ENCODE data around the gene IZUMO1R. TPM values are rescaled to one million over a fixed set of nuclear protein-coding genes. Genes with fewer than 3 reads are reported as not detected.

Gene IZUMO1R
- total RNA-seq, 1 experiment from 2014 or later: not detected

Other genes starting within 250 kb of the IZUMO1R start
- gene PANX1, start 175.7 kb upstream of the IZUMO1R start, total RNA-seq (2014; rRNA removed; shearing (Covaris generic)): 35.1 and 36.1 TPM in 2 replicates
- gene GPR83, start 96.8 kb downstream of the IZUMO1R start, total RNA-seq (2014; rRNA removed; shearing (Covaris generic)): 0.03 TPM in 1 of 2 replicates, not detected in the other
- gene MRE11, start 189.3 kb downstream of the IZUMO1R start, total RNA-seq (2014; rRNA removed; shearing (Covaris generic)): 16.0 and 18.4 TPM in 2 replicates
- 19.7 and 22.1 TPM in 2 replicates for gene ANKRD49, start 189.4 kb downstream of the IZUMO1R start, total RNA-seq (2014; rRNA removed; shearing (Covaris generic))
- gene C11orf97, start 207.9 kb downstream of the IZUMO1R start, total RNA-seq (2014; rRNA removed; shearing (Covaris generic)): not detected in 2 replicates
- 0.58 and 0.67 TPM in 2 replicates for gene FUT4, start 239.3 kb downstream of the IZUMO1R start, total RNA-seq (2014; rRNA removed; shearing (Covaris generic))

All from SK-MEL-5 (cell line).